Measurements from ENCODE around the gene ATP6V1B1. TPM values are rescaled to one million over a fixed set of nuclear protein-coding genes. Genes with fewer than 3 reads are reported as not detected.

Gene ATP6V1B1
- total RNA-seq, 1 experiment from 2014 or later, result not detected

DNA sequence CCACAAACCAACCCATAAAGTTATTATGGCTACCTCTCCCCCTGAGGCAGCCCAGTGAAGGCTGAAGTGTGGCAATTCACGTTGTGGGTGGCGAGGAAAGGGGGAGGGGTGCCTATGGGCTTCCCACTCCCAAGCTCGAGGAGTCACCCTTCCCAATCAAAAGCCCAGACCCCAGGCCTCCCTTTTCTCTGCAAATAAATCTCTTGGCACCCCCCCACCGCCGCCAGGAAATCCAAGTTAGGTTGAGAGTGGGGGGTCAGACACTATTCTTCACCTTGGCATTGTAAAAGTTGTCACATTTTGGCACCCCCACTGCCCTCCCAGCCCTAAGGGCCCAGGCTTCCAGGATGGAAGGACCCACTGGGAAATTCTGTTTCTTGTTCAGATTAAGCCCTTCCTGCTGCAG lies 49.6 kb downstream of the ATP6V1B1 start (continued):
- TF ChIP-seq ATF6 (CRISPR knock-in tag; IDR thresholded peaks at IDR 0.05), result no peak
- TF ChIP-seq, protein P1, sequence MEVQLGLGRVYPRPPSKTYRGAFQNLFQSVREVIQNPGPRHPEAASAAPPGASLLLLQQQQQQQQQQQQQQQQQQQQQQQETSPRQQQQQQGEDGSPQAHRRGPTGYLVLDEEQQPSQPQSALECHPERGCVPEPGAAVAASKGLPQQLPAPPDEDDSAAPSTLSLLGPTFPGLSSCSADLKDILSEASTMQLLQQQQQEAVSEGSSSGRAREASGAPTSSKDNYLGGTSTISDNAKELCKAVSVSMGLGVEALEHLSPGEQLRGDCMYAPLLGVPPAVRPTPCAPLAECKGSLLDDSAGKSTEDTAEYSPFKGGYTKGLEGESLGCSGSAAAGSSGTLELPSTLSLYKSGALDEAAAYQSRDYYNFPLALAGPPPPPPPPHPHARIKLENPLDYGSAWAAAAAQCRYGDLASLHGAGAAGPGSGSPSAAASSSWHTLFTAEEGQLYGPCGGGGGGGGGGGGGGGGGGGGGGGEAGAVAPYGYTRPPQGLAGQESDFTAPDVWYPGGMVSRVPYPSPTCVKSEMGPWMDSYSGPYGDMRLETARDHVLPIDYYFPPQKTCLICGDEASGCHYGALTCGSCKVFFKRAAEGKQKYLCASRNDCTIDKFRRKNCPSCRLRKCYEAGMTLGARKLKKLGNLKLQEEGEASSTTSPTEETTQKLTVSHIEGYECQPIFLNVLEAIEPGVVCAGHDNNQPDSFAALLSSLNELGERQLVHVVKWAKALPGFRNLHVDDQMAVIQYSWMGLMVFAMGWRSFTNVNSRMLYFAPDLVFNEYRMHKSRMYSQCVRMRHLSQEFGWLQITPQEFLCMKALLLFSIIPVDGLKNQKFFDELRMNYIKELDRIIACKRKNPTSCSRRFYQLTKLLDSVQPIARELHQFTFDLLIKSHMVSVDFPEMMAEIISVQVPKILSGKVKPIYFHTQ (CRISPR knock-in tag; IDR thresholded peaks at IDR 0.05), result no peak
- no peak for TF ChIP-seq ELF4 (CRISPR knock-in tag; IDR thresholded peaks at IDR 0.05; ENCODE audit: low read depth)
- no peak for TF ChIP-seq ZNF263 (CRISPR knock-in tag; IDR thresholded peaks at IDR 0.05; ENCODE audit: low read depth)
- no peak for TF ChIP-seq MXD4 (CRISPR knock-in tag; IDR thresholded peaks at IDR 0.05; ENCODE audit: borderline replicate concordance)
- TF ChIP-seq RELA (CRISPR knock-in tag; IDR thresholded peaks at IDR 0.05; ENCODE audit: borderline replicate concordance), result no peak
- no peak for TF ChIP-seq NFATC4 (CRISPR knock-in tag; IDR thresholded peaks at IDR 0.05)
- TF ChIP-seq, protein P2, sequence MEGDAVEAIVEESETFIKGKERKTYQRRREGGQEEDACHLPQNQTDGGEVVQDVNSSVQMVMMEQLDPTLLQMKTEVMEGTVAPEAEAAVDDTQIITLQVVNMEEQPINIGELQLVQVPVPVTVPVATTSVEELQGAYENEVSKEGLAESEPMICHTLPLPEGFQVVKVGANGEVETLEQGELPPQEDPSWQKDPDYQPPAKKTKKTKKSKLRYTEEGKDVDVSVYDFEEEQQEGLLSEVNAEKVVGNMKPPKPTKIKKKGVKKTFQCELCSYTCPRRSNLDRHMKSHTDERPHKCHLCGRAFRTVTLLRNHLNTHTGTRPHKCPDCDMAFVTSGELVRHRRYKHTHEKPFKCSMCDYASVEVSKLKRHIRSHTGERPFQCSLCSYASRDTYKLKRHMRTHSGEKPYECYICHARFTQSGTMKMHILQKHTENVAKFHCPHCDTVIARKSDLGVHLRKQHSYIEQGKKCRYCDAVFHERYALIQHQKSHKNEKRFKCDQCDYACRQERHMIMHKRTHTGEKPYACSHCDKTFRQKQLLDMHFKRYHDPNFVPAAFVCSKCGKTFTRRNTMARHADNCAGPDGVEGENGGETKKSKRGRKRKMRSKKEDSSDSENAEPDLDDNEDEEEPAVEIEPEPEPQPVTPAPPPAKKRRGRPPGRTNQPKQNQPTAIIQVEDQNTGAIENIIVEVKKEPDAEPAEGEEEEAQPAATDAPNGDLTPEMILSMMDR (IDR thresholded peaks at IDR 0.05), result no peak
- TF ChIP-seq, protein P3, sequence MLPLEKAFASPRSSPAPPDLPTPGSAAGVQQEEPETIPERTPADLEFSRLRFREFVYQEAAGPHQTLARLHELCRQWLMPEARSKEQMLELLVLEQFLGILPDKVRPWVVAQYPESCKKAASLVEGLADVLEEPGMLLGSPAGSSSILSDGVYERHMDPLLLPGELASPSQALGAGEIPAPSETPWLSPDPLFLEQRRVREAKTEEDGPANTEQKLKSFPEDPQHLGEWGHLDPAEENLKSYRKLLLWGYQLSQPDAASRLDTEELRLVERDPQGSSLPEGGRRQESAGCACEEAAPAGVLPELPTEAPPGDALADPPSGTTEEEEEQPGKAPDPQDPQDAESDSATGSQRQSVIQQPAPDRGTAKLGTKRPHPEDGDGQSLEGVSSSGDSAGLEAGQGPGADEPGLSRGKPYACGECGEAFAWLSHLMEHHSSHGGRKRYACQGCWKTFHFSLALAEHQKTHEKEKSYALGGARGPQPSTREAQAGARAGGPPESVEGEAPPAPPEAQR (CRISPR knock-in tag; IDR thresholded peaks at IDR 0.05), result no peak
- no peak for TF ChIP-seq ETV6 (CRISPR knock-in tag; IDR thresholded peaks at IDR 0.05)
- no peak for TF ChIP-seq E2F1 (CRISPR knock-in tag; IDR thresholded peaks at IDR 0.05)
- TF ChIP-seq ZBTB21 (CRISPR knock-in tag; IDR thresholded peaks at IDR 0.05; ENCODE audit: borderline replicate concordance), result no peak
- no peak for TF ChIP-seq ZNF317 (CRISPR knock-in tag; IDR thresholded peaks at IDR 0.05; ENCODE audit: borderline replicate concordance, low read depth)

GRCh38 chr2:70985956-70986355 lies 50.3 kb downstream of the ATP6V1B1 start:
- H3K4me1 Mint-ChIP-seq, result peaks cover 5% of the 10 kb centered on the region
- CTCF ChIA-PET, result interaction anchor here (0.7 to 4.9 kb wide), 3 partner anchors 16 to 115 kb away, joined by 3 to 68 read pairs (median 10); no protein-coding TSS in a partner anchor
- H3K36me3 Mint-ChIP-seq, result peaks cover 15% of the 10 kb centered on the region
- POLR2A ChIA-PET, result no interaction called here
- DNase-seq (ENCODE audit: low spot score) (no peak), ATAC-seq (no peak)
- no peak overlapping the region for H3K4me3 Mint-ChIP-seq
- peaks cover 9% of the 10 kb centered on the region; the same call in 1 of the 2 replicates for H3K27me3 Mint-ChIP-seq (ENCODE audit: low read depth)
- no peak overlapping the region for H3K27ac Mint-ChIP-seq
- no peaks in the 10 kb centered on the region for H3K9me3 Mint-ChIP-seq
- TF ChIP-seq HMGXB4 (CRISPR knock-in tag; IDR thresholded peaks at IDR 0.05) (no peak), TEAD1 (CRISPR knock-in tag; IDR thresholded peaks at IDR 0.05) (no peak), OVOL2 (CRISPR knock-in tag; IDR thresholded peaks at IDR 0.05; ENCODE audit: borderline replicate concordance) (no peak), MAX (CRISPR knock-in tag; IDR thresholded peaks at IDR 0.05) (no peak), TCF7 (CRISPR knock-in tag; IDR thresholded peaks at IDR 0.05; ENCODE audit: low read depth) (no peak), NFYB (CRISPR knock-in tag; conservative IDR thresholded peaks at IDR 0.05; ENCODE audit: low read depth) (no peak), ZNF138 (CRISPR knock-in tag; conservative IDR thresholded peaks at IDR 0.05) (no peak), MYBL2 (CRISPR knock-in tag; IDR thresholded peaks at IDR 0.05) (no peak), E2F5 (CRISPR knock-in tag; IDR thresholded peaks at IDR 0.05) (no peak), NFATC4 (CRISPR knock-in tag; IDR thresholded peaks at IDR 0.05) (no peak), NFE2L1 (CRISPR knock-in tag; IDR thresholded peaks at IDR 0.05) (no peak)
